OCI-M2 (cell line): ENCODE measurements around the gene P2RY6.

Experiments used
- DNase-seq: peaks from one replicate; lab custom pipeline; 2025; ENCODE audit not compliant: unreplicated experiment; lab: John Stamatoyannopoulos, UW

P2RY6 gene

GRCh38 chr11:73331138-73331916 lies 59.2 kb downstream of the P2RY6 start:
- DNase-seq, result no peak

GRCh38 chr11:73333173-73333572 lies 61.0 kb downstream of the P2RY6 start:
- no peak for DNase-seq

GRCh38 chr11:73333640-73334383 lies 61.7 kb downstream of the P2RY6 start:
- DNase-seq, result no peak

GRCh38 chr11:73334384-73335203 lies 62.5 kb downstream of the P2RY6 start:
- no peak for DNase-seq

- DNase-seq, result peak; percentile 13
These were observed 63.2 kb downstream of the P2RY6 start for GRCh38 chr11:73335204-73335923.

GRCh38 chr11:73337846-73338245 lies 65.7 kb downstream of the P2RY6 start:
- DNase-seq, result no peak

- no peak for DNase-seq
These were observed 66.1 kb downstream of the P2RY6 start for GRCh38 chr11:73338279-73338678.

GRCh38 chr11:73340164-73340563 lies 68.0 kb downstream of the P2RY6 start:
- no peak for DNase-seq

GRCh38 chr11:73342633-73343032 lies 70.5 kb downstream of the P2RY6 start:
- no peak for DNase-seq

GRCh38 chr11:73343076-73343873 lies 71.1 kb downstream of the P2RY6 start:
- no peak for DNase-seq

GRCh38 chr11:73344191-73344607 lies 72.1 kb downstream of the P2RY6 start:
- no peak for DNase-seq

- DNase-seq, result no peak
These were observed 73.5 kb downstream of the P2RY6 start for GRCh38 chr11:73345481-73346160.

GRCh38 chr11:73346186-73346935 lies 74.2 kb downstream of the P2RY6 start:
- DNase-seq, result no peak

- DNase-seq, result no peak
These were observed 74.9 kb downstream of the P2RY6 start for GRCh38 chr11:73347067-73347466.
